LNCAP (cell line): Measurements from ENCODE around the gene ANTXR1.
A peak's percentile ranks its signal among the peaks of the same experiment; 100 is the strongest.

ENCODE experiments used
- TF ChIP-seq, protein P1 (sequence below): fragments of 450-650 bp; IDR thresholded peaks from 2 replicates; pipeline ENCODE4 v1.5.1; 2017; ENCODE audit warnings: mild to moderate bottlenecking

The ANTXR1 gene

DNA sequence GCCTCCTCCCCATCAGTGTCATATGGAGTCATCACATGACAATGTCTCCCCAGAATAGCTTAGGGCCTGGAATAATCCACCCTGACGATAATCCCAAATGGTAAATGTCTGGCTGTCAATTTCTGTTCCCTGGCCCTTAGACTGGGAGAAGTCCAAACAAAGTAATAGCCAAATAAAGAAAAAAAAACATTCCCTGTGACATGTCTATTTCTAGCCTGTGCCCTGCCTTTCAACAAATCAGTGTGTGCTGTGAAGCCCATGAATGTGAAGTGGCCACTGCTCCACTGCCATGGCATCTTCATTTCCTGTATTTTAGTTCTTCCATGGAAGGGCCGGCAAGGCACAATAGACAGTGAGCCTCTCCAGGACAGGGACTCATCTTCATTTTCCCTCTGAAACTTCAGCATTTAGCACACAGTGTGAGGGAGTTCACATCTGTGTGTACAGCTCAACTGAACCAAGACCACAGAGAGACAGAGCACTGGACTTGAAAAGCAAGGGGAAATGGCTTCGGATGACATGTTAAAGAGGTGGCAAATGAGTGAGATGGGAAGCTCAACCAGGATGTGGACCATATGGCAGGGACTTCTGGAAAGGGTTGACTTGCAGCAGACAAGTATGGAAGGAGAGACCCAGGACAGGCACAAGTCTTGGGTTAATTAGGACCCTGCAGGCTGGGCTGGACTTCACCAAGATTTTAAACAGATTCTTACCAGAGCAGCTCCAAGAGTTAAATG, 140.0 kb downstream of the ANTXR1 start:
- TF ChIP-seq, protein P1, sequence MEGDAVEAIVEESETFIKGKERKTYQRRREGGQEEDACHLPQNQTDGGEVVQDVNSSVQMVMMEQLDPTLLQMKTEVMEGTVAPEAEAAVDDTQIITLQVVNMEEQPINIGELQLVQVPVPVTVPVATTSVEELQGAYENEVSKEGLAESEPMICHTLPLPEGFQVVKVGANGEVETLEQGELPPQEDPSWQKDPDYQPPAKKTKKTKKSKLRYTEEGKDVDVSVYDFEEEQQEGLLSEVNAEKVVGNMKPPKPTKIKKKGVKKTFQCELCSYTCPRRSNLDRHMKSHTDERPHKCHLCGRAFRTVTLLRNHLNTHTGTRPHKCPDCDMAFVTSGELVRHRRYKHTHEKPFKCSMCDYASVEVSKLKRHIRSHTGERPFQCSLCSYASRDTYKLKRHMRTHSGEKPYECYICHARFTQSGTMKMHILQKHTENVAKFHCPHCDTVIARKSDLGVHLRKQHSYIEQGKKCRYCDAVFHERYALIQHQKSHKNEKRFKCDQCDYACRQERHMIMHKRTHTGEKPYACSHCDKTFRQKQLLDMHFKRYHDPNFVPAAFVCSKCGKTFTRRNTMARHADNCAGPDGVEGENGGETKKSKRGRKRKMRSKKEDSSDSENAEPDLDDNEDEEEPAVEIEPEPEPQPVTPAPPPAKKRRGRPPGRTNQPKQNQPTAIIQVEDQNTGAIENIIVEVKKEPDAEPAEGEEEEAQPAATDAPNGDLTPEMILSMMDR = no peak

DNA sequence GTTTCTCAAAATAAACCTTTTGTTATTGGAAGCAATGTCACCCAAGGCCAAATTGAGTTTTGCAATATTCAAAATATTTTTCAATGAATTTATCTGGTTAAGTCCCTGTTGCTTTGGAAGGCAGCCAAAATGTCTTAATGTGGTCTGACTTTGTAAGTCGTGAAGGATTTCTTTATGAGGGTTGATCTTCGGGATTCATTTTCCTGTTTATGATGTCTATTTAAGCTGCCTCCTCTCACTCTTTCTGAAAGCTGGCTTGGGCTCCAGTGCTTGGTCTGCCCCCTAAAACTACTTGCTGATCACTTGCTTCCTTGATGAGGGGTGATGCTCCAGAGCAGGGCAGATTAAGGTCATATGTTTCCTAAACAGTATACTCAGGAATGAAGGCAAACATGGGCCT, 141.1 kb downstream of the ANTXR1 start:
- TF ChIP-seq, protein P1 = no peak

DNA sequence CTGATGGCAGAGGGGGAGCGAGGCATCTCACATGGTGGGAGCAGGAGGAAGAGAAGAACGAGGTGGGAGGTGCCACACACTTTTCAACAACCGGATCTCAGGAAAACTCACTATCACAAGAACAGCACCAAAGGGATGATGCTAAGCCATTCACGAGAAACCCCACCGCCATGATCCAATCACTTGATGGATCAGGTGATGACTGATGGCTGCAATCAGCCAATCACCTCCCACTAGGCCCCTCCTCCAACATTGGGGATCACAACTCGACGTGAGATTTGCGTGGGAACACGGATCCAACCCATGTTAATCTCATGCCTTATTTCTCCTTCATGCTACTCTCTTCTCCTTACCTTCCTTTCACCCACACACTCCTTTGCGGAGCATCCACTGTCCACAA, 143.6 kb downstream of the ANTXR1 start:
- TF ChIP-seq, protein P1 = no peak

DNA sequence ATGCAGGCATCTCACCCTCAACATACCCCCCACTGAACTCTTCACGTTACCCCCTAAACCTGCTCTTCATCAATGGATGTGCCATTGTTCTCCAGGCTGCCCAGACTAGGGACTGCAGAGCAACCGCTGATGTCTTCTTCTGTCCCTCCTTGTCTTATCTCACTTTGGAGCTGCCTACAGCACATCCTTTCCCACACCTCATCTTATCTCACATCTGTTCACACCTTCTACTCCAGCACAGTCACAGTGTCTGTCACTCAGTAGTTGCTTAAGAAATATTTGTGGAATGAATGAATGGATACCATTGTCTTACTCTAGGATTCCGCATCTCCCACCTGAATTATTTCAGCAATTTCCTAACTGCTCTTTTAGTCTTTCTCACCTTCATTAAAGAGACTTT, 144.5 kb downstream of the ANTXR1 start:
- TF ChIP-seq, protein P1 = no peak

DNA sequence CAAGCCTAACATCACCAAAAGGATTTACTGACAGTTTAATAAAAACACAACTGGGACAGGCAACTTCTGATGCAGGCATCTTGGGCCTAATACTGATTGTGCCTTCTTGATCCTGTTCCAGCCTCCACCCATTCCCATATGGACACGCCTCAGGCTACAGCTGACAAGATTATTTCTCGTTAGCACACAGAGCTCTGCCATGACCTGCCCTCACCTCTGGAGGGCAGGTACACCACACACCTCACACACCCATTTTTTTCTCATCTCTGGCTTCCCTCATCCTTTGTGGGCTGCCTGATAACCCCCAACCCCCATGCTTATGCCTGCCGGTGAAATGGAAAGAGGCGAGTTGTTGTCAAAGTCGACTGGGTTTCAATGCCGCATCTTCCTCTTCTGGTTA, 147.0 kb downstream of the ANTXR1 start:
- TF ChIP-seq, protein P1 = peak; percentile 46

DNA sequence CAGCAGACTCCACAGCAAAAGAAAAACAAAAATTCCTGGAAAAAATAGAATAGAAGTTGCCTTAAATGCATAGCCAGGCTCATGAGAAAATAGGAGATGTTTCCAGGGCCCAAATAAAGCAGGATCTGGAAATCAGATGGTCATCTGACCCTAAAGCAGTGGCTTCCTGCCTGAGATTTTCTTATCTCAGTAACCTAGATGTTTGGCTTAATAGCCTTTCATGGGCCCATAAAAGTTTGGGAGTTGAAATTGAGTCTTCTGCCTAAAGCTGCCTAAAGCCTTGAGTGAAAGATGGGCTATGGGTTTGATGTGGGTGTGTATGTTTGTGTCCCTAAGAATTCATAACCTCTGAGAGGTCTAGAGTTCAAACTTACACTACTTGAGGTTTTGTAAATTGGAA, 149.1 kb downstream of the ANTXR1 start:
- TF ChIP-seq, protein P1 = no peak

DNA sequence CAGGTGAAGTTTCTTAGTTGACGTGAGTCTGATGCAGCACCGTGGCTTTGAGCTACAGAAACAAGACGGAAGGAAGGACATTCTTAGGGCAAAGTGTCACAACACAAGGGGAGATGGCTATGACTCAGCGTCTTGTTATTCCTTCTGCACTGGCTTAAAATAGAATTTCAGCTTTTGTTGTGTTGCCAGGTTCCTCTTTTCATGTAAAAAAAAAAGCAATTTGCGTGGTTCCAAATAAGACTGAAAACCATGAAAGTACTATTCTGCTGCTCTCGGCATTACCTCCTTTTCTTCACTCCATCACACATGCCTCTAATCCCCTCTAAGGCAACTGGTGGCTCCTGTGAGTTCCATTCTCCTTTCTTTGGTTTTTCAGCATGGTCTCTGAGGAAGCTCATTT, 150.1 kb downstream of the ANTXR1 start:
- TF ChIP-seq, protein P1 = no peak

DNA sequence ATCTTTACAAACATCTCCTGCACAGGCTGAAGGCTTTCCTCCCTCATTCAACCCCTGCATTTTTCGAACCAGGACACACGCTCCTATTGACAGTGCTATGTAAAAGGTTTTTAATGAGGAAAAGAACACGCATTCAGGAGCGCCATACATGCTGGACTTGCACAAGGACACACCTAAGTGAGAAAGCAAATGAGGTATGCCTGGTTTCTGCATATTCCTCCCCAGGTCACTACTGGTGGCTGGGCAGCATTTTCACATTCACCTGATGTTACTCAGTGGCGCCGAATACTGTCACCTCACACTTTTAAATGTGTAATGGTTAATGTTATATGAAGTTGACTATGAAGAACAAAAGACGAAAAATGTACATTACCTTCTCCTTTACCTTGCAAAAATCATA, 150.6 kb downstream of the ANTXR1 start:
- TF ChIP-seq, protein P1 = no peak
